ENCODE data around the gene JARID2. TPM values are rescaled to one million over a fixed set of nuclear protein-coding genes. Genes with fewer than 3 reads are reported as not detected.
A peak's percentile ranks its signal among the peaks of the same experiment; 100 is the strongest.

Gene JARID2
- total and polyA plus RNA-seq, 10 of the 15 experiments (the other 5 are each of a cell fraction or from before 2014, with no cell fraction given), result 4.2 to 21.6 (median 11.7) TPM

- TF ChIP-seq SRF (IDR thresholded peaks at IDR 0.05; ENCODE audit: low read depth in 2 of 2, low read length in 2 of 2), result no peak
- TF ChIP-seq TARDBP (IDR thresholded peaks at IDR 0.05; ENCODE audit: borderline replicate concordance), result no peak
- TF ChIP-seq BCL11A (IDR thresholded peaks at IDR 0.05; ENCODE audit: low read depth, low read length), result no peak
- no peak for TF ChIP-seq IRF3 (IDR thresholded peaks at IDR 0.05)
- TF ChIP-seq MEF2B (IDR thresholded peaks at IDR 0.05; ENCODE audit: partially characterized antibody, poor library complexity, severe bottlenecking), result peak; percentile 40
- TF ChIP-seq SREBF2 (IDR thresholded peaks at IDR 0.05; ENCODE audit: low read length), result no peak
- TF ChIP-seq CHD4 (IDR thresholded peaks at IDR 0.05), result no peak
- no peak for TF ChIP-seq ZNF622 (IDR thresholded peaks at IDR 0.05)
- TF ChIP-seq NFYA (IDR thresholded peaks at IDR 0.05; ENCODE audit: borderline replicate concordance, low read depth, low read length), result no peak
- TF ChIP-seq CUX1 (IDR thresholded peaks at IDR 0.05; ENCODE audit: insufficient replicate concordance, low read depth, low read length), result no peak
- TF ChIP-seq SMC3 (IDR thresholded peaks at IDR 0.05; ENCODE audit: borderline replicate concordance, low read length), result no peak
- TF ChIP-seq RELA (IDR thresholded peaks at IDR 0.05; ENCODE audit: borderline replicate concordance, partially characterized antibody), result no peak
- TF ChIP-seq BMI1 (IDR thresholded peaks at IDR 0.05; ENCODE audit: borderline replicate concordance), result no peak
- TF ChIP-seq YY1 (IDR thresholded peaks at IDR 0.05; ENCODE audit: low read depth, low read length), result peak; percentile 78
- TF ChIP-seq ATF2 (IDR thresholded peaks at IDR 0.05; ENCODE audit: low read length), result no peak
- TF ChIP-seq TCF7 (IDR thresholded peaks at IDR 0.05; ENCODE audit: borderline replicate concordance), result no peak
- peak; percentile 81 for TF ChIP-seq NKRF (conservative IDR thresholded peaks at IDR 0.05)
Observed at GRCh38 chr6:15248451-15249370, 2.8 kb downstream of the JARID2 start (continued).
